Esophagus muscularis mucosa (tissue), 4 donors: Measurements from ENCODE around the gene USP6. TPM values are rescaled to one million over a fixed set of nuclear protein-coding genes. Genes with fewer than 3 reads are reported as not detected.

Experiments
- DNase-seq: peaks from one replicate; pipeline ENCODE4 v3.0.0-alpha.2; 2017; ENCODE audit errors: extremely low spot score
- H3K27ac ChIP-seq, 4 donors: fragments of 200-600 bp; sonication (generic); replicated peaks in 1 of 4; 1 replicate in 3 of 4; 2 replicates in 1 of 4; pipeline ENCODE4 v1.5.1; 2016 to 2019; ENCODE audit warnings: mild to moderate bottlenecking in 1 of 4
- H3K27me3 ChIP-seq, 4 donors: fragments of 200-600 bp; sonication (generic); one replicate each; pipeline versions ENCODE4 v1.5.1 to v1.6.0; 2016 to 2019
- H3K36me3 ChIP-seq, 4 donors: fragments of 200-600 bp; sonication (generic); one replicate each; pipeline ENCODE4 v1.5.1; 2016 to 2019
- H3K4me1 ChIP-seq, 4 donors: fragments of 200-600 bp; sonication (generic); one replicate each; pipeline ENCODE4 v1.5.1; 2016 to 2019
- H3K4me3 ChIP-seq, 4 donors: fragments of 200-600 bp; sonication (generic); 1 replicate in 2 of 4; 2 replicates in 2 of 4; pipeline ENCODE4 v1.5.1; 2016 to 2019; ENCODE audit warnings: mild to moderate bottlenecking in 4 of 4, moderate library complexity in 1 of 4
- H3K9me3 ChIP-seq, 4 donors: fragments of 200-600 bp; sonication (generic); 1 replicate in 3 of 4; 2 replicates in 1 of 4; pipeline ENCODE4 v1.5.1; 2016 to 2019
- EP300 ChIP-seq: sonication (generic); formaldehyde crosslinking; IDR thresholded peaks from one replicate; pipeline ENCODE4 v1.6.1; 2017; ENCODE audit warnings: antibody characterized with exemption
- POLR2A ChIP-seq: fragments of 450-650 bp; IDR thresholded peaks from one replicate; pipeline ENCODE4 v1.6.1; 2017; ENCODE audit warnings: antibody characterized with exemption, moderate library complexity, mild to moderate bottlenecking, low read depth
- POLR2AphosphoS5 ChIP-seq, 2 donors: sonication (generic); formaldehyde crosslinking; IDR thresholded peaks; one replicate each; pipeline ENCODE4 v1.6.1; 2017; ENCODE audit warnings: antibody characterized with exemption in 2 of 2
- WGBS: methylation state at CpG from one replicate; pipeline ENCODE4 v1.1.5; 2018; 5-methylcytosine and 5-hydroxymethylcytosine counted together
- intact Hi-C: fragments of 100-400 bp; cut with DNase I; formaldehyde crosslinking; loops from one replicate; pipeline ENCODE4 v1.15.1; 2023
- total RNA-seq, 4 donors: library from RNA; depleted of rRNA; stranded (reverse); fragments of >200 nt; gene quantifications; one replicate each; pipeline versions ENCODE4 v1.1.0 to v1.2.1, GENCODE V29; 2016
- TF ChIP-seq, protein P1 (sequence below), 3 experiments: fragments of 200-600 bp in 2 of 3; fragments of 450-650 bp in 1 of 3; sonication (generic) in 2 of 3; IDR thresholded peaks; one replicate each; pipeline ENCODE4 v1.5.1; 2017 to 2019; ENCODE audit warnings: antibody characterized with exemption in 3 of 3, mild to moderate bottlenecking in 2 of 3, moderate library complexity in 1 of 3

Gene USP6
- total RNA-seq, 4 donors from 2014 or later = 0.06 to 2.9 (median 0.33) TPM; not detected in 1

DNA sequence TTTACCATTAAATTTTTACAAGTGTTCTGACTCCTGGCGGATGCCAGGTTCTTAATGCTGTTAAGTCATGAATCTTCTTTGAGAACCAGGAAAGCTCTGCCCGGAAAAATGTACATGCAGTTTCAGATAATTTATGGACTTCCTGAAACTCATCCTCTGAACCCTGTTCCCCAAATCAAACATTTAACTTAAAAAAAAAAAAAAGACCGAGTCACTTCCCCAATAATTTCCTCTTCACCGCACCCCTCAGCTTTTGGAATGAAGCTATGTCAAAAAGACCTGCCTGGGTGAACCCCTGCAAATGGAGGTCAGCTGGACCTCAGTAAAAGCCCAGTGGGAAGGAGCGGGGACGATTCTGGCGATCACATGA is 19.1 kb upstream of the USP6 start:
- H3K27me3 ChIP-seq = no peaks in the 10 kb centered on the region
- H3K9me3 ChIP-seq = peaks cover 10 to 56% (median 49%) of the 10 kb centered on the region in 4 donors
- H3K4me1 ChIP-seq = peaks cover 0 to 15% (median 13%) of the 10 kb centered on the region in 4 donors
- H3K4me3 ChIP-seq = peak overlapping the region; percentile 58 to 63 (median 60)
- no peak for DNase-seq
- H3K36me3 ChIP-seq = peaks cover 10 to 22% (median 16%) of the 10 kb centered on the region in 4 donors
- intact Hi-C loops = no loop called here
- 19% methylated on average over 7 of the region's 7 CpGs for WGBS
- H3K27ac ChIP-seq = peak overlapping the region; percentile 64 to 76 (median 68)
- TF ChIP-seq EP300 = no peak
- no peak for TF ChIP-seq POLR2AphosphoS5 (IDR thresholded peaks at IDR 0.05)
- TF ChIP-seq, protein P1, sequence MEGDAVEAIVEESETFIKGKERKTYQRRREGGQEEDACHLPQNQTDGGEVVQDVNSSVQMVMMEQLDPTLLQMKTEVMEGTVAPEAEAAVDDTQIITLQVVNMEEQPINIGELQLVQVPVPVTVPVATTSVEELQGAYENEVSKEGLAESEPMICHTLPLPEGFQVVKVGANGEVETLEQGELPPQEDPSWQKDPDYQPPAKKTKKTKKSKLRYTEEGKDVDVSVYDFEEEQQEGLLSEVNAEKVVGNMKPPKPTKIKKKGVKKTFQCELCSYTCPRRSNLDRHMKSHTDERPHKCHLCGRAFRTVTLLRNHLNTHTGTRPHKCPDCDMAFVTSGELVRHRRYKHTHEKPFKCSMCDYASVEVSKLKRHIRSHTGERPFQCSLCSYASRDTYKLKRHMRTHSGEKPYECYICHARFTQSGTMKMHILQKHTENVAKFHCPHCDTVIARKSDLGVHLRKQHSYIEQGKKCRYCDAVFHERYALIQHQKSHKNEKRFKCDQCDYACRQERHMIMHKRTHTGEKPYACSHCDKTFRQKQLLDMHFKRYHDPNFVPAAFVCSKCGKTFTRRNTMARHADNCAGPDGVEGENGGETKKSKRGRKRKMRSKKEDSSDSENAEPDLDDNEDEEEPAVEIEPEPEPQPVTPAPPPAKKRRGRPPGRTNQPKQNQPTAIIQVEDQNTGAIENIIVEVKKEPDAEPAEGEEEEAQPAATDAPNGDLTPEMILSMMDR (IDR thresholded peaks at IDR 0.05) = no peak
- no peak for TF ChIP-seq POLR2A

DNA sequence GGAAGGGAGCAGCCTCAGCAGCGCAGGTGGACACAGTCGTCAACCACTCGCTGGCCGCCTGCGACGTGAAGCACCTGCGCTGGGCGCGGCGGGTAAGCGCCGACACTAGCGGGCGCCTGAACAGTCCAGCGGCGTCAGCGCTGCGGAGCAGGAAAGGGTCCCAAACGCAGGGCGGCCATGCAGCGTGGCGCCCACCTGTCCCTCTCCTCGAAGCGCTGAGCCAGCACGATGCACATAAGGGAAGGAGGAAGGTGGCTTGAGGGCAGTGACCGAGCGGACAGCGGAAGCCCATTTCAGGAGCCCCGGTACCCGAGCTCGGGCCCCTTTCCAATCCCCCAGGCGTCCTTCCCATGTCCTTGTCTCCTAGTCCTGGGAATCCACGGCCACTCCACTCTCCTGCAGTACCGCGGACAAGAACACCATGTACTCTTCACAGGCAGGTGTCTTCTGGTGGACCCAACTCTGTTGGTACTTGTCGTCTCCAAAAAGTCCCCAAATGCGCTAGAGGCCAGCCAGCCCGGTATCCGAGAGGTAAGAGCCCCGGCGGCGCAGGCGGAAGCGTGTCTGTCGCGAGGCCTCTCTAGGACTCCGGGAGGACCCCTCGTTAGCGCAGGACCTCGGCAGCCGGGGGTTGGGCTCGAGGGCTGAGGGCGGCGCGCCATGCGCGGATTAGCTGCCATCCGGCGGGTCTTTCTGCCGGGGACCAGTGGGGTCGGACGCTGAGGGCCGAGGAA is 18.6 kb upstream of the USP6 start:
- WGBS = 11% methylated on average over 14 of the region's 63 CpGs
- no peak for DNase-seq
- H3K27ac ChIP-seq = peak overlapping the region; percentile 64 to 76 (median 68)
- H3K9me3 ChIP-seq = peaks cover 10 to 50% (median 43%) of the 10 kb centered on the region in 4 donors
- peaks cover 0 to 15% (median 13%) of the 10 kb centered on the region in 4 donors for H3K4me1 ChIP-seq
- no peak for TF ChIP-seq EP300
- TF ChIP-seq POLR2A = no peak
- TF ChIP-seq, protein P1 (IDR thresholded peaks at IDR 0.05) = no peak
- peak; percentile 19 to 41 for TF ChIP-seq POLR2AphosphoS5 (IDR thresholded peaks at IDR 0.05)
- peaks cover 5 to 16% (median 11%) of the 10 kb centered on the region in 4 donors for H3K36me3 ChIP-seq
- intact Hi-C loops = no loop called here
- peak overlapping the region; percentile 58 to 63 (median 60) for H3K4me3 ChIP-seq
- H3K27me3 ChIP-seq = no peaks in the 10 kb centered on the region

DNA sequence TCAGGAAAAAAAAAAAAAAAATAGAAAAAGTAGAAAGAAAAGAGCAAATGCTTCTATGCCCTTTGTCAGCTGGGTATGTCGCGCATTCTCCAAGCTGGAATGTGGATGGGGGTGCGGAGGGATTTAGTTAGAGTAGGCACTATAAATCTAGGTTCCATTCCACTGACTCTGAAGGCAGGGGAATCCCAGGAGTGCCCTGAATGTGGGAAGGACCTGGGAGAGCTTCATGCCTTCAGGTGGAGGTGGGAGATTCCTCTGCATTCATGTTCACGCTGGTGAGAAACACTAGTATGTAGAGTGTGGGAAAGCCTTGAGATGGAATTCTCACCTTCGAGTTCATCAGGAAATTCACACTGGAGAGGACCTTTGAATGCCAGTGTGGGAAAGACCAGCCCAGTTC is 16.6 kb upstream of the USP6 start:
- Histone ChIP-seq H3K36me3 (no peaks in the 10 kb centered on the region), H3K27me3 (no peaks in the 10 kb centered on the region), H3K27ac (no peak overlapping the region), H3K9me3 (peaks cover 0 to 30% (median 23%) of the 10 kb centered on the region in 4 donors), H3K4me1 (peaks cover 0 to 15% (median 13%) of the 10 kb centered on the region in 4 donors), H3K4me3 (no peak overlapping the region)
- intact Hi-C loops = no loop called here
- 87% methylated on average over 5 of the region's 5 CpGs for WGBS
- no peak for TF ChIP-seq POLR2A
- TF ChIP-seq, protein P1 (IDR thresholded peaks at IDR 0.05) = no peak
- no peak for TF ChIP-seq EP300
- TF ChIP-seq POLR2AphosphoS5 (IDR thresholded peaks at IDR 0.05) = no peak
- no peak for DNase-seq

DNA sequence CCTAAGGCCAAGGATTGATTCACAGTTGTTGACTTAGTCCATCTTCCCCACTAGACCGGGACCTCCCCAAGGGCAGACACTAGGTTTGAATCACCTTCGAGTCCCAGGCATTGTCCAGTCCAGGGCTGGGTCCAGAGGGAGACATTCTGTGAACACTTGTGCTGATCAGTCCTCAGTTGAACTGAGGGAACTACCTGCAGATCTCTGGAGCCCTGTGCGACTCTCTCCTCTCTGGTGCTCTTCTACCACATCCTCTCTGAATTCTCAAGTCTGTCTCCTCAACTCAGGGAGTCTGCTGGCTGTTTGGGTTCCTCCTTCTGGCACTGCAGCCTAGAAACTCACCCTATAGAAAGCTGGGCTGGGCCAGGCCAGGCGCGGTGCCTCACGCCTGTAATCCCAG is 15.0 kb upstream of the USP6 start:
- DNase-seq = no peak
- 92% methylated on average over 3 of the region's 6 CpGs for WGBS
- TF ChIP-seq, protein P1 (IDR thresholded peaks at IDR 0.05) = no peak

More for the DNA sequence above, 15.0 kb upstream of the USP6 start:
- Histone ChIP-seq H3K36me3 (peaks cover 0 to 10% (median 7%) of the 10 kb centered on the region in 4 donors), H3K27ac (no peak overlapping the region), H3K4me1 (peaks cover 0 to 15% (median 13%) of the 10 kb centered on the region in 4 donors), H3K9me3 (peaks cover 0 to 15% (median 8%) of the 10 kb centered on the region in 4 donors), H3K27me3 (no peaks in the 10 kb centered on the region), H3K4me3 (no peak overlapping the region)
- intact Hi-C loops = no loop called here
